Measurements from ENCODE around the gene KAZN.

The KAZN gene

GRCh38 chr1:14598498-14599182 is at the start of gene KAZN:
KAZN (plus strand) TSS chr1:14598685.
- TF ChIP-seq SP1 (IDR thresholded peaks at IDR 0.05) (no peak), BHLHE40 (IDR thresholded peaks at IDR 0.05; ENCODE audit: borderline replicate concordance) (peak; percentile 62; the same call in 1 of the 2 replicates)
- ChIA-PET CTCF (interaction anchor here (0.5 kb wide), 1 partner anchor 201 kb away, joined by 7 read pairs; no protein-coding TSS in a partner anchor), POLR2A (interaction anchor here (0.6 to 1.4 kb wide), 3 partner anchors 8 to 13 kb away, joined by 3 read pairs; no protein-coding TSS in a partner anchor)
- DNase-seq (ENCODE audit: extremely low spot score), result peak; percentile 57

GRCh38 chr1:14549897-14550620 is 48.4 kb upstream of the KAZN start:
- TF ChIP-seq FOXA1 (IDR thresholded peaks at IDR 0.05) (no peak), SP1 (IDR thresholded peaks at IDR 0.05) (no peak)
- ChIA-PET POLR2A (no interaction called here), CTCF (no interaction called here)
- no peak for DNase-seq (ENCODE audit: extremely low spot score)

GRCh38 chr1:14551386-14551785 is 47.1 kb upstream of the KAZN start:
- DNase-seq (ENCODE audit: extremely low spot score), result no peak
- POLR2A ChIA-PET, result no interaction called here
- TF ChIP-seq LEF1 (IDR thresholded peaks at IDR 0.05; ENCODE audit: borderline replicate concordance), result no peak
- no peak for TF ChIP-seq FOXM1 (IDR thresholded peaks at IDR 0.05; ENCODE audit: borderline replicate concordance)
- no peak for TF ChIP-seq ELF4 (IDR thresholded peaks at IDR 0.05)
- TF ChIP-seq TARDBP (IDR thresholded peaks at IDR 0.05), result no peak
- TF ChIP-seq SUZ12 (IDR thresholded peaks at IDR 0.05), result no peak
- no peak for TF ChIP-seq PKNOX1 (IDR thresholded peaks at IDR 0.05)
- TF ChIP-seq ARNT (IDR thresholded peaks at IDR 0.05), result no peak
- no peak for TF ChIP-seq NFRKB (IDR thresholded peaks at IDR 0.05)
- TF ChIP-seq SP1 (IDR thresholded peaks at IDR 0.05), result no peak
- no peak for TF ChIP-seq L3MBTL2 (conservative IDR thresholded peaks at IDR 0.05)
- CTCF ChIA-PET, result no interaction called here

GRCh38 chr1:14552246-14552965 is 46.1 kb upstream of the KAZN start:
- POLR2A ChIA-PET, result no interaction called here
- CTCF ChIA-PET, result interaction anchor here (0.6 kb wide), 1 partner anchor 409 kb away, joined by 5 read pairs; no protein-coding TSS in a partner anchor
- TF ChIP-seq FOXK2 (IDR thresholded peaks at IDR 0.05), result no peak
- no peak for TF ChIP-seq CTBP1 (IDR thresholded peaks at IDR 0.05; ENCODE audit: borderline replicate concordance)
- no peak for TF ChIP-seq PKNOX1 (IDR thresholded peaks at IDR 0.05)
- no peak for TF ChIP-seq SP1 (IDR thresholded peaks at IDR 0.05)
- no peak for TF ChIP-seq FOXA1 (IDR thresholded peaks at IDR 0.05)
- no peak for TF ChIP-seq TARDBP (IDR thresholded peaks at IDR 0.05)

GRCh38 chr1:14553711-14554110 is 44.8 kb upstream of the KAZN start:
- DNase-seq (ENCODE audit: extremely low spot score), result no peak
- ChIA-PET POLR2A (no interaction called here), CTCF (no interaction called here)
- TF ChIP-seq NFRKB (IDR thresholded peaks at IDR 0.05) (no peak), CTBP1 (IDR thresholded peaks at IDR 0.05; ENCODE audit: borderline replicate concordance) (no peak), L3MBTL2 (conservative IDR thresholded peaks at IDR 0.05) (no peak), PKNOX1 (IDR thresholded peaks at IDR 0.05) (no peak), FOXK2 (IDR thresholded peaks at IDR 0.05) (no peak), TARDBP (IDR thresholded peaks at IDR 0.05) (no peak), FOXA1 (IDR thresholded peaks at IDR 0.05) (no peak), SP1 (IDR thresholded peaks at IDR 0.05) (no peak), BHLHE40 (IDR thresholded peaks at IDR 0.05; ENCODE audit: borderline replicate concordance) (no peak), SUZ12 (IDR thresholded peaks at IDR 0.05) (no peak), ZNF384 (IDR thresholded peaks at IDR 0.05) (no peak), HDGF (IDR thresholded peaks at IDR 0.05; ENCODE audit: borderline replicate concordance) (no peak), LEF1 (IDR thresholded peaks at IDR 0.05; ENCODE audit: borderline replicate concordance) (no peak), ELF4 (IDR thresholded peaks at IDR 0.05) (no peak)

More at GRCh38 chr1:14552246-14552965, 46.1 kb upstream of the KAZN start:
- DNase-seq (ENCODE audit: extremely low spot score), result no peak

GRCh38 chr1:14555091-14555490 is 43.4 kb upstream of the KAZN start:
- POLR2A ChIA-PET, result no interaction called here
- CTCF ChIA-PET, result no interaction called here
- no peak for DNase-seq (ENCODE audit: extremely low spot score)
- no peak for TF ChIP-seq FOXK2 (IDR thresholded peaks at IDR 0.05)
- TF ChIP-seq LEF1 (IDR thresholded peaks at IDR 0.05; ENCODE audit: borderline replicate concordance), result no peak
- TF ChIP-seq FOXA1 (IDR thresholded peaks at IDR 0.05), result no peak
- no peak for TF ChIP-seq CTBP1 (IDR thresholded peaks at IDR 0.05; ENCODE audit: borderline replicate concordance)
- TF ChIP-seq HDGF (IDR thresholded peaks at IDR 0.05; ENCODE audit: borderline replicate concordance), result no peak
- no peak for TF ChIP-seq TARDBP (IDR thresholded peaks at IDR 0.05)
- no peak for TF ChIP-seq SP1 (IDR thresholded peaks at IDR 0.05)
- TF ChIP-seq ELF4 (IDR thresholded peaks at IDR 0.05), result no peak
- TF ChIP-seq BHLHE40 (IDR thresholded peaks at IDR 0.05; ENCODE audit: borderline replicate concordance), result no peak
- TF ChIP-seq FOXM1 (IDR thresholded peaks at IDR 0.05; ENCODE audit: borderline replicate concordance), result no peak
- no peak for TF ChIP-seq L3MBTL2 (conservative IDR thresholded peaks at IDR 0.05)
- no peak for TF ChIP-seq NFRKB (IDR thresholded peaks at IDR 0.05)

All from HEK293T (cell line).